WTC11 (cell line): Measurements from ENCODE around the gene MMP19. TPM values are rescaled to one million over a fixed set of nuclear protein-coding genes. Genes with fewer than 3 reads are reported as not detected.
A peak's percentile ranks its signal among the peaks of the same experiment; 100 is the strongest.

Experiments used
- ATAC-seq: fragments of 200-7000 bp; cut with Tn5 transposase; 2 replicates; pipeline ENCODE4 v1.10.0; 2021; ENCODE audit warnings: mild to moderate bottlenecking, moderate library complexity
- CTCF ChIA-PET: fragments of 300-600 bp; sonication (Branson Sonifier 250); formaldehyde crosslinking; loops from one replicate; lab custom pipeline; 2021; ENCODE audit warnings: antibody characterized with exemption; lab: Charles Lee
- POLR2A ChIA-PET: fragments of 350-600 bp; sonication (Branson Sonifier 250); formaldehyde crosslinking; loops from one replicate; lab custom pipeline; 2021; ENCODE audit warnings: antibody characterized with exemption; lab: Charles Lee
- DNase-seq: peaks from one replicate; pipeline ENCODE4 v3.0.0; 2021; ENCODE audit warnings: low spot score
- H3K27ac Mint-ChIP-seq: 2 replicates; pipeline ENCODE4 v1.8.0; 2021; ENCODE audit warnings: mixed read lengths
- H3K27me3 Mint-ChIP-seq: 2 replicates; pipeline ENCODE4 v1.8.0; 2021; ENCODE audit warnings: low read depth, mild to moderate bottlenecking, moderate library complexity, mixed read lengths
- H3K36me3 Mint-ChIP-seq: 2 replicates; pipeline ENCODE4 v1.8.0; 2021; ENCODE audit warnings: mixed read lengths
- H3K4me1 Mint-ChIP-seq: 2 replicates; pipeline ENCODE4 v1.8.0; 2022; ENCODE audit warnings: mixed read lengths
- H3K4me3 Mint-ChIP-seq: 2 replicates; pipeline ENCODE4 v1.8.0; 2021; ENCODE audit warnings: mild to moderate bottlenecking, moderate library complexity, mixed read lengths
- H3K9me3 Mint-ChIP-seq: 2 replicates; pipeline ENCODE4 v1.8.0; 2021; ENCODE audit warnings: mixed read lengths
- CBFB ChIP-seq: sonication (generic); formaldehyde crosslinking; IDR thresholded peaks from 2 replicates; pipeline ENCODE4 v1.8.1; 2022; ENCODE audit warnings: mild to moderate bottlenecking, low read depth, missing genetic modification reagents
- ELF4 ChIP-seq: sonication (generic); formaldehyde crosslinking; IDR thresholded peaks from 2 replicates; pipeline ENCODE4 v1.8.1; 2022; ENCODE audit warnings: low read depth, mild to moderate bottlenecking, moderate library complexity, missing genetic modification reagents
- GABPB1 ChIP-seq: sonication (generic); formaldehyde crosslinking; IDR thresholded peaks from 2 replicates; pipeline ENCODE4 v1.8.1; 2023; ENCODE audit warnings: mild to moderate bottlenecking, missing genetic modification reagents
- NFE2L1 ChIP-seq: sonication (generic); formaldehyde crosslinking; IDR thresholded peaks from 2 replicates; pipeline ENCODE4 v1.8.1; 2023; ENCODE audit warnings: missing genetic modification reagents
- NR2C2 ChIP-seq: sonication (generic); formaldehyde crosslinking; IDR thresholded peaks from 2 replicates; pipeline ENCODE4 v1.8.0; 2022; ENCODE audit warnings: mild to moderate bottlenecking, missing genetic modification reagents
- NR3C1 ChIP-seq: sonication (generic); formaldehyde crosslinking; conservative IDR thresholded peaks from 2 replicates; pipeline ENCODE4 v1.8.1; 2023; ENCODE audit warnings: low read depth, mild to moderate bottlenecking, missing genetic modification reagents
- SMAD4 ChIP-seq: sonication (generic); formaldehyde crosslinking; IDR thresholded peaks from 2 replicates; pipeline ENCODE4 v1.8.0; 2022; ENCODE audit warnings: mild to moderate bottlenecking, missing genetic modification reagents
- SOX15 ChIP-seq: fragments of 250-450 bp; sonication (Bioruptor Pico); IDR thresholded peaks from 2 replicates; pipeline ENCODE4 v1.9.0; 2021; ENCODE audit warnings: mild to moderate bottlenecking
- SP1 ChIP-seq: sonication (generic); formaldehyde crosslinking; conservative IDR thresholded peaks from 2 replicates; pipeline ENCODE4 v1.8.1; 2022; ENCODE audit warnings: missing genetic modification reagents
- ZNF219 ChIP-seq: sonication (generic); formaldehyde crosslinking; IDR thresholded peaks from 2 replicates; pipeline ENCODE4 v1.8.0; 2023; ENCODE audit warnings: missing genetic modification reagents, mild to moderate bottlenecking, borderline replicate concordance
- ZNF232 ChIP-seq: sonication (generic); formaldehyde crosslinking; IDR thresholded peaks from 2 replicates; pipeline ENCODE4 v1.8.0; 2022; ENCODE audit warnings: mild to moderate bottlenecking, missing genetic modification reagents
- total RNA-seq: library from RNA; stranded (reverse); gene quantifications from 3 replicates; pipeline ENCODE4 v1.2.3, GENCODE V29; 2021
- TF ChIP-seq, protein P1 (sequence below): sonication (generic); formaldehyde crosslinking; IDR thresholded peaks from 2 replicates; pipeline ENCODE4 v1.8.1; 2022; ENCODE audit warnings: missing genetic modification reagents, borderline replicate concordance
- TF ChIP-seq, protein P2 (sequence below): fragments of 200-600 bp; IDR thresholded peaks from 2 replicates; pipeline ENCODE4 v1.8.0; 2022; ENCODE audit warnings: antibody characterized with exemption
- TF ChIP-seq, protein P3 (sequence below): sonication (generic); formaldehyde crosslinking; IDR thresholded peaks from 2 replicates; pipeline ENCODE4 v1.8.1; 2022; ENCODE audit warnings: mild to moderate bottlenecking, missing genetic modification reagents, moderate library complexity, borderline replicate concordance
- TF ChIP-seq, protein P4 (sequence below): sonication (generic); formaldehyde crosslinking; IDR thresholded peaks from 2 replicates; pipeline ENCODE4 v1.8.0; 2022; ENCODE audit warnings: mild to moderate bottlenecking, missing genetic modification reagents
- TF ChIP-seq, protein P5 (sequence below): sonication (generic); formaldehyde crosslinking; IDR thresholded peaks from 2 replicates; pipeline ENCODE4 v1.8.1; 2023; ENCODE audit warnings: mild to moderate bottlenecking, missing genetic modification reagents, moderate library complexity

Gene MMP19
- total RNA-seq, 1 experiment from 2014 or later, result 1.6 TPM

DNA sequence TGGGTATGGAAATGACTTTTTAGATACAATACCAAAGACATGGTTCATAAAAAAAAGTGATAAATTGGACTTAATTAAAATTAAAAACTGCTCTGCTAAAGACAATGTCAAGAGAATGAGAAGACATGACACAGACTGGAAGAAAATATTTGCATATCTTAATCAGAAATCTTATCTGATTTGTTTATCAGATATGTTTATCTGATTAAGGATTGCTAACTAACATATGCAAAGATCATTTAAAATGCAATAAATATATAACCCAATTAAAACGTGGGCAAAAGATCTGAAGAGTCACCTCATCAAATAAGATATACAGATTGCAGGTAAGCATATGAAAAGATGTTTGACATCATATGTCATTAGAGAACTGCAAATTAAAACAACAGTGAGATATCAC, 10.0 kb upstream of the MMP19 start (continued):
- TF ChIP-seq, protein P1, sequence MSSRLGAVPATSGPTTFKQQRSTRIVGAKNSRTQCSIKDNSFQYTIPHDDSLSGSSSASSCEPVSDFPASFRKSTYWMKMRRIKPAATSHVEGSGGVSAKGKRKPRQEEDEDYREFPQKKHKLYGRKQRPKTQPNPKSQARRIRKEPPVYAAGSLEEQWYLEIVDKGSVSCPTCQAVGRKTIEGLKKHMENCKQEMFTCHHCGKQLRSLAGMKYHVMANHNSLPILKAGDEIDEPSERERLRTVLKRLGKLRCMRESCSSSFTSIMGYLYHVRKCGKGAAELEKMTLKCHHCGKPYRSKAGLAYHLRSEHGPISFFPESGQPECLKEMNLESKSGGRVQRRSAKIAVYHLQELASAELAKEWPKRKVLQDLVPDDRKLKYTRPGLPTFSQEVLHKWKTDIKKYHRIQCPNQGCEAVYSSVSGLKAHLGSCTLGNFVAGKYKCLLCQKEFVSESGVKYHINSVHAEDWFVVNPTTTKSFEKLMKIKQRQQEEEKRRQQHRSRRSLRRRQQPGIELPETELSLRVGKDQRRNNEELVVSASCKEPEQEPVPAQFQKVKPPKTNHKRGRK (CRISPR knock-in tag), result no peak
- TF ChIP-seq CBFB (CRISPR knock-in tag), result no peak
- no peak for TF ChIP-seq SMAD4 (CRISPR knock-in tag)
- TF ChIP-seq, protein P2, sequence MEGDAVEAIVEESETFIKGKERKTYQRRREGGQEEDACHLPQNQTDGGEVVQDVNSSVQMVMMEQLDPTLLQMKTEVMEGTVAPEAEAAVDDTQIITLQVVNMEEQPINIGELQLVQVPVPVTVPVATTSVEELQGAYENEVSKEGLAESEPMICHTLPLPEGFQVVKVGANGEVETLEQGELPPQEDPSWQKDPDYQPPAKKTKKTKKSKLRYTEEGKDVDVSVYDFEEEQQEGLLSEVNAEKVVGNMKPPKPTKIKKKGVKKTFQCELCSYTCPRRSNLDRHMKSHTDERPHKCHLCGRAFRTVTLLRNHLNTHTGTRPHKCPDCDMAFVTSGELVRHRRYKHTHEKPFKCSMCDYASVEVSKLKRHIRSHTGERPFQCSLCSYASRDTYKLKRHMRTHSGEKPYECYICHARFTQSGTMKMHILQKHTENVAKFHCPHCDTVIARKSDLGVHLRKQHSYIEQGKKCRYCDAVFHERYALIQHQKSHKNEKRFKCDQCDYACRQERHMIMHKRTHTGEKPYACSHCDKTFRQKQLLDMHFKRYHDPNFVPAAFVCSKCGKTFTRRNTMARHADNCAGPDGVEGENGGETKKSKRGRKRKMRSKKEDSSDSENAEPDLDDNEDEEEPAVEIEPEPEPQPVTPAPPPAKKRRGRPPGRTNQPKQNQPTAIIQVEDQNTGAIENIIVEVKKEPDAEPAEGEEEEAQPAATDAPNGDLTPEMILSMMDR, result no peak
- TF ChIP-seq ELF4, result no peak
- no peak for TF ChIP-seq GABPB1
- TF ChIP-seq NR3C1 (CRISPR knock-in tag), result no peak
- no peak for TF ChIP-seq NFE2L1 (CRISPR knock-in tag)
- TF ChIP-seq SOX15 (CRISPR knock-in tag), result no peak
- TF ChIP-seq ZNF219, result no peak

DNA sequence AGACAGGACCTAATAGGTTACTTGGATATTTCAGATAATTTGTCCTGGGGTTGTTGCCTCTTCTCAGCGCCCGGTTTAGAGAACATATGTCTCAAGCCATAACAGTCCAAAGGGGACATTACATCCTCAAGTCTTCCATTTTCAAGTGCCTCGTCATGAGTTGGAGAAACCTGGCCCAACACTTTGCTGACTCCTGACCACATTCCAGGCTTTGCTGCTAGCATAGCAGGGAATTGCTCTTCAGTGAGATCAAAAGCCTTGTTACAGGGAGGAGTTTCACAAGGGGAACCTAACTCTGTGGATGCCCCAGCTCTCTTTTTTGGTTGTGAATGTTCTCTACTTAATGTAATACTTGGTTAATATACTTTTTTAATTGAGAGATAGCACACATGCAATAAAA, 8.2 kb upstream of the MMP19 start:
- ATAC-seq, result peak; percentile 38; the same call in 1 of the 2 replicates
- Mint-ChIP-seq H3K27ac (no peak overlapping the region), H3K36me3 (no peaks in the 10 kb centered on the region), H3K27me3 (peaks cover 12% of the 10 kb centered on the region), H3K9me3 (no peaks in the 10 kb centered on the region), H3K4me3 (no peak overlapping the region), H3K4me1 (peaks cover 8% of the 10 kb centered on the region)
- TF ChIP-seq, protein P3, sequence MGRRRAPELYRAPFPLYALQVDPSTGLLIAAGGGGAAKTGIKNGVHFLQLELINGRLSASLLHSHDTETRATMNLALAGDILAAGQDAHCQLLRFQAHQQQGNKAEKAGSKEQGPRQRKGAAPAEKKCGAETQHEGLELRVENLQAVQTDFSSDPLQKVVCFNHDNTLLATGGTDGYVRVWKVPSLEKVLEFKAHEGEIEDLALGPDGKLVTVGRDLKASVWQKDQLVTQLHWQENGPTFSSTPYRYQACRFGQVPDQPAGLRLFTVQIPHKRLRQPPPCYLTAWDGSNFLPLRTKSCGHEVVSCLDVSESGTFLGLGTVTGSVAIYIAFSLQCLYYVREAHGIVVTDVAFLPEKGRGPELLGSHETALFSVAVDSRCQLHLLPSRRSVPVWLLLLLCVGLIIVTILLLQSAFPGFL (CRISPR knock-in tag), result no peak
- TF ChIP-seq SP1 (no peak), ZNF232 (CRISPR knock-in tag) (no peak), NR2C2 (no peak)
- TF ChIP-seq, protein P4, sequence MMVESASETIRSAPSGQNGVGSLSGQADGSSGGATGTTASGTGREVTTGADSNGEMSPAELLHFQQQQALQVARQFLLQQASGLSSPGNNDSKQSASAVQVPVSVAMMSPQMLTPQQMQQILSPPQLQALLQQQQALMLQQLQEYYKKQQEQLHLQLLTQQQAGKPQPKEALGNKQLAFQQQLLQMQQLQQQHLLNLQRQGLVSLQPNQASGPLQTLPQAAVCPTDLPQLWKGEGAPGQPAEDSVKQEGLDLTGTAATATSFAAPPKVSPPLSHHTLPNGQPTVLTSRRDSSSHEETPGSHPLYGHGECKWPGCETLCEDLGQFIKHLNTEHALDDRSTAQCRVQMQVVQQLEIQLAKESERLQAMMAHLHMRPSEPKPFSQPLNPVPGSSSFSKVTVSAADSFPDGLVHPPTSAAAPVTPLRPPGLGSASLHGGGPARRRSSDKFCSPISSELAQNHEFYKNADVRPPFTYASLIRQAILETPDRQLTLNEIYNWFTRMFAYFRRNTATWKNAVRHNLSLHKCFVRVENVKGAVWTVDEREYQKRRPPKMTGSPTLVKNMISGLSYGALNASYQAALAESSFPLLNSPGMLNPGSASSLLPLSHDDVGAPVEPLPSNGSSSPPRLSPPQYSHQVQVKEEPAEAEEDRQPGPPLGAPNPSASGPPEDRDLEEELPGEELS (CRISPR knock-in tag), result no peak
- TF ChIP-seq, protein P2, result no peak
- TF ChIP-seq, protein P5, sequence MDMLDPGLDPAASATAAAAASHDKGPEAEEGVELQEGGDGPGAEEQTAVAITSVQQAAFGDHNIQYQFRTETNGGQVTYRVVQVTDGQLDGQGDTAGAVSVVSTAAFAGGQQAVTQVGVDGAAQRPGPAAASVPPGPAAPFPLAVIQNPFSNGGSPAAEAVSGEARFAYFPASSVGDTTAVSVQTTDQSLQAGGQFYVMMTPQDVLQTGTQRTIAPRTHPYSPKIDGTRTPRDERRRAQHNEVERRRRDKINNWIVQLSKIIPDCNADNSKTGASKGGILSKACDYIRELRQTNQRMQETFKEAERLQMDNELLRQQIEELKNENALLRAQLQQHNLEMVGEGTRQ (CRISPR knock-in tag), result no peak
- CTCF ChIA-PET, result interaction anchor here (0.6 to 1.2 kb wide), 2 partner anchors 113 to 125 kb away, joined by 3 read pairs; no protein-coding TSS in a partner anchor
- no peak for DNase-seq
- POLR2A ChIA-PET, result no interaction called here
